Colonic mucosa (tissue), 4 donors: ENCODE measurements around the gene BRD2. TPM values are rescaled to one million over a fixed set of nuclear protein-coding genes. Genes with fewer than 3 reads are reported as not detected.

Experiments
- DNase-seq: peaks from one replicate; pipeline ENCODE4 v3.0.0-alpha.2; 2020
- H3K27ac ChIP-seq: fragments of 200-600 bp; one replicate; pipeline ENCODE4 v1.8.0; 2021
- H3K27me3 ChIP-seq: fragments of 200-600 bp; one replicate; pipeline ENCODE4 v1.8.0; 2021
- H3K36me3 ChIP-seq: fragments of 200-600 bp; one replicate; pipeline ENCODE4 v1.8.0; 2021
- H3K4me1 ChIP-seq: fragments of 200-600 bp; one replicate; pipeline ENCODE4 v1.8.0; 2021; ENCODE audit warnings: mild to moderate bottlenecking
- H3K4me3 ChIP-seq: fragments of 200-600 bp; one replicate; pipeline ENCODE4 v1.8.0; 2021
- H3K9ac ChIP-seq, 2 donors: one replicate each; pipeline ENCODE4 v1.7.0; 2013; ENCODE audit warnings: control low read depth in 2 of 2, low read depth in 2 of 2, low read length in 2 of 2
- H3K9me3 ChIP-seq: fragments of 200-600 bp; one replicate; pipeline ENCODE4 v1.8.0; 2021
- intact Hi-C: fragments of 100-400 bp; cut with DNase I; formaldehyde crosslinking; loops from one replicate; pipeline ENCODE4 v1.14.1; 2022
- total RNA-seq, 2 donors: library from RNA; stranded (reverse); fragmentation: NEBNext Ultra II Directional in 1 of 2; extraction: Animal tissue kit (Norgen Biotek cat#: 25700) in 1 of 2; gene quantifications; one replicate each; pipeline ENCODE4 v1.2.1, GENCODE V29; 2021
- TF ChIP-seq, protein P1 (sequence below): fragments of 200-600 bp; IDR thresholded peaks from one replicate; pipeline ENCODE4 v1.8.0; 2022; ENCODE audit warnings: antibody characterized with exemption, mild to moderate bottlenecking
- donor health status: healthy.
- donor health status: DM: no; HTN: no; CAD: no.
- donor health status: DM: no; HTN: no; CAD: no.

The BRD2 gene
- 100 to 1,000 TPM; 149 to 167 TPM for total RNA-seq

DNA sequence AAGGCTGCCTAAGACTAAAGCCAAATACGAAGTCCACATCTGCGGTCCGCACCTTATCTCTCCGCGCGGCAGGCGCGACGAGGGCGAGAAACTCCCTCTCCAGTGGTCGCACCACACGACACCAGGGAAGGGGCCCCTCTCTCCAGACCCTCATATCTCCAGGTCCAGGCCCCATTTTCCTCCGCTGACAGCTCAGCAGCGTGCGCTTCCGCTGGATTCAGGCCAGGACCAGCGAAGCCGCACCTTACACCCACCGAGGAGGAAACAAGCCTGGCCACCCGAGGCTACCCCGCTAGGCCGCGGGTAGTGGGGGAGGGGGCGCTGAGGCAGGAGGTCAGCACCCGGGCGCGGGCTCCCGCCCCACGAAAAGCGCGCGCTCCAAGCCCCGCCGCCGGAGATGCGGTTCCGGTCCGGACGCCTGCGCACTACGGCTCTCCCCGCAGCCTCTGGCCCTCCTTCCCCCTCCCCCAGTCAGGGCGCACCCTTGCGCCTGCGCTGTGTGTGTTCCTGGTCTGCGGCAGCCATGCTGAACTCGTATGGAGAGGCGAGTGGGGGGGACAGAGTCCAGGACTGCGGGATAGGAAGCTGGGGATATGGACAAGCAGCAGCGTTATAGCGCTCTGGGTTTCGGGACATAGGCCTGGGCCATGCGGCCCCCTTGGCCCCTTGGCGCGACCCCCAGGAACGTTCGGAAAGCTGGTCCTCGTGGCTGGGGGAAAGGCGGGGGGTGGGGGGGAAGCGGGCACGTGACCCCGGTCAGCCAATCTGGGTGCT is at the start of gene BRD2:
Gene BRD2 (plus strand): TSS at position 502 of the 774 bp plus-strand sequence. CDS start 4,305 bp downstream, outside the sequence.
- peak within 1 kb of the TSS; percentile 91 for H3K4me3 ChIP-seq
- H3K27ac ChIP-seq = peak within 1 kb of the TSS; percentile 96
- H3K9ac ChIP-seq = peak within 1 kb of the TSS; percentile 99 to 100
- TF ChIP-seq, protein P1, sequence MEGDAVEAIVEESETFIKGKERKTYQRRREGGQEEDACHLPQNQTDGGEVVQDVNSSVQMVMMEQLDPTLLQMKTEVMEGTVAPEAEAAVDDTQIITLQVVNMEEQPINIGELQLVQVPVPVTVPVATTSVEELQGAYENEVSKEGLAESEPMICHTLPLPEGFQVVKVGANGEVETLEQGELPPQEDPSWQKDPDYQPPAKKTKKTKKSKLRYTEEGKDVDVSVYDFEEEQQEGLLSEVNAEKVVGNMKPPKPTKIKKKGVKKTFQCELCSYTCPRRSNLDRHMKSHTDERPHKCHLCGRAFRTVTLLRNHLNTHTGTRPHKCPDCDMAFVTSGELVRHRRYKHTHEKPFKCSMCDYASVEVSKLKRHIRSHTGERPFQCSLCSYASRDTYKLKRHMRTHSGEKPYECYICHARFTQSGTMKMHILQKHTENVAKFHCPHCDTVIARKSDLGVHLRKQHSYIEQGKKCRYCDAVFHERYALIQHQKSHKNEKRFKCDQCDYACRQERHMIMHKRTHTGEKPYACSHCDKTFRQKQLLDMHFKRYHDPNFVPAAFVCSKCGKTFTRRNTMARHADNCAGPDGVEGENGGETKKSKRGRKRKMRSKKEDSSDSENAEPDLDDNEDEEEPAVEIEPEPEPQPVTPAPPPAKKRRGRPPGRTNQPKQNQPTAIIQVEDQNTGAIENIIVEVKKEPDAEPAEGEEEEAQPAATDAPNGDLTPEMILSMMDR = no peak
- peaks cover 9% of the 10 kb centered on the region for H3K4me1 ChIP-seq
- no peaks in the 10 kb centered on the region for H3K9me3 ChIP-seq
- no peaks in the 10 kb centered on the region for H3K36me3 ChIP-seq
- intact Hi-C loops = no loop called here
- peak; percentile 98 for DNase-seq
- H3K27me3 ChIP-seq = no peaks in the 10 kb centered on the region

DNA sequence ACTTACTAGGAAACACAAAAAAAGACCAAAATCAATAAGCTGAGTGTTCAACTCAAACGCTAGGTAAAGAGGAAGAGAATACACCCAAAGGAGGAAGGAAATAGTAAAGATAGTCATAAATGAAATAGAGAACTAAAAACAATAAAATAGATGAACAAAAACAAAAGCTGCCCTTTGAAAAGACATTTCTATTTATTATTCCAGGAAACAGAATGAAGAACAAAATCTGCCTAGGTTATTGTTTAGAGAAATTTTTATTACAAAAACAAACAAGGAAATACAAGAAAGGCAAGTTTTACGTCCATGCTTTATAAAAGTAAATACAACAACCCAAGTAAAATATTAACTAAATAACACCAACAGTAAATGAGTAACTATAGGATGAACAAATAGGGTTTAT is 47.7 kb upstream of the BRD2 start:
- Histone ChIP-seq H3K27ac (no peak overlapping the region), H3K4me1 (no peaks in the 10 kb centered on the region), H3K4me3 (no peak overlapping the region), H3K9ac (no peak overlapping the region), H3K36me3 (no peaks in the 10 kb centered on the region), H3K27me3 (no peaks in the 10 kb centered on the region), H3K9me3 (no peaks in the 10 kb centered on the region)
- intact Hi-C loops = no loop called here
- TF ChIP-seq, protein P1 = no peak
- no peak for DNase-seq

DNA sequence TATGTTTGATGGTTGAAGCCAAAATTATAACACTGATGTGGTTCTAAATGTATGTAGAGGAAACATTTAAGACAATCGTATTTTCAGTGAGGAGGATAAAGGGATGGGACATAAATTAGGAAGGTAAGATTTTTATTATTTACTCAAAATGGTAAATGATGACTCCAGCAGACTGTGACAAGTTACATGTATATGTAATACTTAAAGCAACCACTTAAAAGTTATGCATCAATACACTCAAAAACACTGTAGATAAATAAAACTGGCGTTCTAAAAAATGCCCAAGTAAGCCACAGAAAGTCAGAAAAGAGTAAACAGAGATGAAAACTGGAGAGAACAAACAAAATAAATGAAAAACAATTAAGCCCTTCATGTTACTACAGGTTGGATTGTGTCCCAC is 46.3 kb upstream of the BRD2 start:
- H3K27ac ChIP-seq = no peak overlapping the region
- intact Hi-C loops = no loop called here
- no peaks in the 10 kb centered on the region for H3K9me3 ChIP-seq
- H3K27me3 ChIP-seq = no peaks in the 10 kb centered on the region
- H3K9ac ChIP-seq = no peak overlapping the region
- TF ChIP-seq, protein P1 = no peak
- no peaks in the 10 kb centered on the region for H3K4me1 ChIP-seq
- H3K4me3 ChIP-seq = no peak overlapping the region
- no peaks in the 10 kb centered on the region for H3K36me3 ChIP-seq
- no peak for DNase-seq

DNA sequence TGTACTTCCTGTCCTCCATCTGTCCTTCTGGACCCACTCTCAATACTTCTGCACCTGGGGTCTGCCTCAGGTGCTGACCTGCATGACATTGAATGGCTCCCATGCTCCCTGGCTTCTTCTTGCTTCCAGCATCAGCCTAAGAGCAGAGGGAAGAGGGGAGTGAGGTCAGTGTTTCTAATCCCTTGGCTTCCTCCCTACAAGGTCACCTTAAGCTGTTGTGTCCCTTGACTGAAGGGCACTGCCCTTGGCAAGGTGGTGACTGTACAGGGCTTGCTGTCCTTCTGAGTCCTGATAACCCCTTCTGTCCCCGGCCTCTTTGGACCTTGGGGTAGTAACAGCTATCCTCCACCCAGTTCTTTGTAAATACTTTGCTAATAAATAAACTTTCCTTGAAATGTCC is 37.2 kb upstream of the BRD2 start:
- Histone ChIP-seq H3K9me3 (no peaks in the 10 kb centered on the region), H3K9ac (no peak overlapping the region), H3K4me1 (no peaks in the 10 kb centered on the region), H3K36me3 (no peaks in the 10 kb centered on the region), H3K4me3 (no peak overlapping the region), H3K27me3 (no peaks in the 10 kb centered on the region), H3K27ac (no peak overlapping the region)
- TF ChIP-seq, protein P1 = no peak
- DNase-seq = no peak
- intact Hi-C loops = loop anchor here (5.0 kb wide), 1 partner anchor 44 kb away; no protein-coding TSS in a partner anchor

DNA sequence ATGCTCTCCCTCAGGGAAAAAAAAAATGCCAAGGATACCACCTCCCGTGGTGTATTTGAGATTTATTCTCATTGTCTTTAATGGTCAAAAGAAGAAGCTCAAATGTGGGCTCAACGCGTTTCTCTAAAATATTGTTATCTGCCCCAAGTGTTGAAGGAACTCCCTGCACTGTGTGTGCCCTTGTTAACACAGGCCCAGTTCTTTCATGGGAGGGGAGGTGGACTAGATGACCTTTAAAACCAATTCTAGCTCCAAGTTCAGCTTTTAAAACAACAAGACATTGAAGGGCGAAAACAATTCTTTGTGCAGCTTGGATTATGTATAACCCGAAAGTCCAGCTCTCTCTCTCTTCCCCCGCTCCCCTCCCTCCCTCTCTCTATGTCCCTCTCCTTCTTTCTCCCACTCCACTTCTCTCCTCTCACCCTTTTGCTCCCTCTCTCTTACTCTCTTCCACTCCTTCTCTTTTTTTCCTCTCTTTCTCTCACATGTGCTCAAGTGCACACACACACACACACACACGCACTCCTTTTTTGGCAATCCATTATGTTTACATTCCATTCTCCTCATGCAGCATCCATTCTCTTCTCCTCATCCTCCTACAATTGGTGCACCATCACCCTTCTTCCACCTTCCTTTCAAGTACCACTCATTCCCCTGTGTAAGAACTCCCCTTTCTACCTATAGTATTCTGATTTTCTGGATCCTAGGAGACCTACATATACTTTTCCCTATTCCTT is 36.1 kb upstream of the BRD2 start:
- H3K27me3 ChIP-seq = no peaks in the 10 kb centered on the region
- H3K9me3 ChIP-seq = no peaks in the 10 kb centered on the region
- intact Hi-C loops = loop anchor here (2.0 to 5.0 kb wide), 2 partner anchors 45 to 55 kb away; no protein-coding TSS in a partner anchor
- H3K27ac ChIP-seq = no peak overlapping the region
- TF ChIP-seq, protein P1 = no peak
- no peak overlapping the region for H3K9ac ChIP-seq
- no peak for DNase-seq
- H3K4me1 ChIP-seq = no peaks in the 10 kb centered on the region
- H3K4me3 ChIP-seq = no peak overlapping the region
- no peaks in the 10 kb centered on the region for H3K36me3 ChIP-seq
